A673 (cell line): Measurements from ENCODE around the gene KCNQ2. TPM values are rescaled to one million over a fixed set of nuclear protein-coding genes. Genes with fewer than 3 reads are reported as not detected.

ENCODE experiments used
- BruUV-seq: library from RNA; stranded (reverse); fragments of 400-500 nt; replicated peaks from 2 replicates; lab custom pipeline; 2021; lab: Mats Ljungman, UMichigan
- CTCF ChIA-PET: fragments of 300-600 bp; sonication (Branson Sonifier 250); formaldehyde crosslinking; loops from one replicate; lab custom pipeline; 2022; ENCODE audit warnings: antibody characterized with exemption; lab: Charles Lee
- POLR2A ChIA-PET: fragments of 300-600 bp; sonication (Branson Sonifier 250); formaldehyde crosslinking; loops from one replicate; lab custom pipeline; 2022; ENCODE audit warnings: antibody characterized with exemption; ENCODE audit not compliant: low non-redundant PET; lab: Charles Lee
- DNase-seq: peaks from one replicate; pipeline ENCODE4 v3.0.0-alpha.2; 2015; ENCODE audit warnings: low spot score
- H3K27ac ChIP-seq: fragments of 200-600 bp; sonication (generic); 2 replicates; pipeline ENCODE4 v1.5.1; 2016; ENCODE audit warnings: mixed run types, low read depth, mild to moderate bottlenecking, mixed read lengths, antibody characterized with exemption, low read length; ENCODE audit not compliant: poor library complexity, severe bottlenecking
- H3K27me3 ChIP-seq: fragments of 200-600 bp; sonication (generic); replicated peaks from 2 replicates; pipeline ENCODE4 v1.6.1; 2017; ENCODE audit warnings: mixed run types, low read depth, mild to moderate bottlenecking, mixed read lengths, antibody characterized with exemption, low read length; ENCODE audit not compliant: insufficient read depth, poor library complexity
- H3K36me3 ChIP-seq: fragments of 200-600 bp; sonication (generic); 2 replicates; pipeline ENCODE4 v1.6.1; 2016; ENCODE audit warnings: mixed run types, mild to moderate bottlenecking, mixed read lengths, antibody characterized with exemption, low read length; ENCODE audit not compliant: insufficient read depth, poor library complexity, severe bottlenecking
- H3K4me1 ChIP-seq: fragments of 200-600 bp; sonication (generic); 2 replicates; pipeline ENCODE4 v1.6.1; 2017; ENCODE audit warnings: mixed run types, mild to moderate bottlenecking, mixed read lengths, antibody characterized with exemption, low read length; ENCODE audit not compliant: insufficient read depth, poor library complexity, severe bottlenecking
- H3K4me3 ChIP-seq: fragments of 200-600 bp; sonication (generic); 2 replicates; pipeline ENCODE4 v1.5.1; 2016; ENCODE audit warnings: low read depth, mixed run types, mild to moderate bottlenecking, mixed read lengths, low read length; ENCODE audit not compliant: poor library complexity, severe bottlenecking
- H3K9me3 ChIP-seq: fragments of 200-600 bp; sonication (generic); 2 replicates; pipeline ENCODE4 v1.6.1; 2016; ENCODE audit warnings: mixed run types, low read depth, mild to moderate bottlenecking, mixed read lengths, antibody characterized with exemption, low read length; ENCODE audit not compliant: poor library complexity, severe bottlenecking
- CTCF ChIP-seq: fragments of 300-800, 200-600 bp; sonication (generic); conservative IDR thresholded peaks from 2 replicates; pipeline ENCODE4 v1.5.1; 2017; ENCODE audit warnings: low read depth, mild to moderate bottlenecking, antibody characterized with exemption, low read length, moderate library complexity, mixed read lengths
- EZH2 ChIP-seq: fragments of 200-600 bp; sonication (generic); IDR thresholded peaks from 2 replicates; pipeline ENCODE4 v1.6.1; 2017; ENCODE audit warnings: borderline replicate concordance, low read depth, mild to moderate bottlenecking, mixed read lengths, antibody characterized with exemption, low read length; ENCODE audit not compliant: poor library complexity, severe bottlenecking
- intact Hi-C: fragments of 100-400 bp; cut with micrococcal nuclease; formaldehyde crosslinking; loops from one replicate; pipeline ENCODE4 v1.10.0; 2022; ENCODE audit not compliant: unreplicated experiment
- total RNA-seq: library from RNA; stranded (reverse); gene quantifications from 2 replicates; pipeline ENCODE4 v1.2.3, GENCODE V29; 2021

The KCNQ2 gene
- total RNA-seq, 1 experiment from 2014 or later, result 6.6 TPM

GRCh38 chr20:63375438-63375837 lies 97.0 kb downstream of the KCNQ2 start:
- TF ChIP-seq CTCF (no peak), EZH2 (no peak)
- Histone ChIP-seq H3K36me3 (no peaks in the 10 kb centered on the region), H3K27me3 (peaks cover 49% of the 10 kb centered on the region), H3K4me1 (no peaks in the 10 kb centered on the region), H3K27ac (no peak overlapping the region), H3K9me3 (no peaks in the 10 kb centered on the region), H3K4me3 (no peak overlapping the region)
- ChIA-PET POLR2A (no interaction called here), CTCF (no interaction called here)
- BruUV-seq, result no TSS peak
- DNase-seq, result no peak
- intact Hi-C loops, result no loop called here

DNA sequence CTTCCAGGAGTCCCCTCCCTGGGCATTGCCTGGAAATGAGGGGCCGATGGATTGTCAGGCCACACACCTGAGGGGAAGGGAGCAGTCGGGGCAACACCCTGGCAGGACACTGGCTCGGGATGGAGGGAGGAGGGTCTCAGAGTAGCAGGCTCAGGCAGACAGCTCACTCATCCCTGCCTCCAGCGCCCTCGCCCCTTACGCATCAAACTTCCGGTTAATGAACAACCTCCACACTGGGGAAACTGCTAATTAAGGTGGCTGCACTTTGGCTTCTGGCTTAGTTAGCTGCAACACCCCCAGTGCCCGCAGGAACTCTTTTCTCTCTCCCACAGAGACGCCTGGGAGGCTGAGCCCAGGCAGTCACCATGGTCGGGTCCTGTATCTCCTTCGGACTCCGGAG lies 98.0 kb downstream of the KCNQ2 start:
- CTCF ChIA-PET, result no interaction called here
- peaks cover 49% of the 10 kb centered on the region for H3K27me3 ChIP-seq

GRCh38 chr20:63373996-63374395 lies 98.5 kb downstream of the KCNQ2 start:
- Histone ChIP-seq H3K36me3 (no peaks in the 10 kb centered on the region), H3K4me1 (no peaks in the 10 kb centered on the region), H3K27ac (no peak overlapping the region), H3K9me3 (no peaks in the 10 kb centered on the region), H3K27me3 (peaks cover 49% of the 10 kb centered on the region), H3K4me3 (no peak overlapping the region)
- POLR2A ChIA-PET, result interaction anchor here (0.6 kb wide), 1 partner anchor 91 kb away, joined by 3 read pairs; no protein-coding TSS in a partner anchor
- intact Hi-C loops, result no loop called here
- no TSS peak for BruUV-seq
- DNase-seq, result no peak
- CTCF ChIA-PET, result interaction anchor here (0.7 kb wide), 1 partner anchor 601 kb away, joined by 3 read pairs; no protein-coding TSS in a partner anchor
- TF ChIP-seq CTCF (no peak), EZH2 (no peak)

More for the DNA sequence above, 98.0 kb downstream of the KCNQ2 start:
- Histone ChIP-seq H3K36me3 (no peaks in the 10 kb centered on the region), H3K4me1 (no peaks in the 10 kb centered on the region), H3K9me3 (no peaks in the 10 kb centered on the region), H3K27ac (no peak overlapping the region), H3K4me3 (no peak overlapping the region)
- intact Hi-C loops, result no loop called here
- POLR2A ChIA-PET, result no interaction called here
- no peak for DNase-seq
- TF ChIP-seq EZH2 (no peak), CTCF (no peak)
- BruUV-seq, result no TSS peak
